Lung (tissue), 12 donors: ENCODE data around the gene C12orf57. TPM values are rescaled to one million over a fixed set of nuclear protein-coding genes. Genes with fewer than 3 reads are reported as not detected.

ENCODE experiments used
- ATAC-seq: fragments of 200-7000 bp; cut with Tn5 transposase; one replicate; pipeline ENCODE4 v1.9.1; 2020; ENCODE audit warnings: moderate number of reproducible peaks; ENCODE audit not compliant: insufficient read depth, low FRiP score
- DNase-seq, 3 donors: peaks; one replicate each; pipeline ENCODE4 v3.0.0-alpha.2; 2013 to 2017
- H3K27ac ChIP-seq, 2 donors: one replicate each; pipeline ENCODE4 v1.5.1; 2013; ENCODE audit warnings: mild to moderate bottlenecking in 2 of 2, moderate library complexity in 2 of 2, control low read depth in 1 of 2, inconsistent platforms in 1 of 2, low read depth in 1 of 2, low read length in 1 of 2
- H3K27me3 ChIP-seq, 3 donors: one replicate each; pipeline ENCODE4 v1.5.1; 2013; ENCODE audit warnings: low read length in 2 of 3; ENCODE audit not compliant: control insufficient read depth in 3 of 3, insufficient read depth in 3 of 3
- H3K36me3 ChIP-seq, 4 donors: one replicate each; pipeline ENCODE4 v1.5.1; 2013; ENCODE audit warnings: low read length in 4 of 4, mild to moderate bottlenecking in 1 of 4, moderate library complexity in 1 of 4; ENCODE audit not compliant: control insufficient read depth in 4 of 4, insufficient read depth in 4 of 4
- H3K4me1 ChIP-seq, 5 donors: one replicate each; pipeline ENCODE4 v1.5.1; 2013; ENCODE audit warnings: low read length in 5 of 5, mild to moderate bottlenecking in 2 of 5, moderate library complexity in 1 of 5; ENCODE audit not compliant: control insufficient read depth in 5 of 5, insufficient read depth in 5 of 5
- H3K4me3 ChIP-seq: one replicate; pipeline ENCODE4 v1.5.1; 2013; ENCODE audit warnings: mild to moderate bottlenecking, control low read depth, moderate library complexity
- H3K9ac ChIP-seq, 2 donors: one replicate each; pipeline ENCODE4 v1.5.1; 2013; ENCODE audit warnings: low read length in 2 of 2, control low read depth in 1 of 2; ENCODE audit not compliant: insufficient read depth in 1 of 2
- H3K9me3 ChIP-seq, 4 donors: one replicate each; pipeline ENCODE4 v1.5.1; 2013; ENCODE audit warnings: low read length in 3 of 4, mild to moderate bottlenecking in 1 of 4, moderate library complexity in 1 of 4; ENCODE audit not compliant: control insufficient read depth in 4 of 4, insufficient read depth in 3 of 4
- CTCF ChIP-seq: IDR thresholded peaks from 2 replicates; pipeline ENCODE4 v1.5.1; 2012; ENCODE audit warnings: mild to moderate bottlenecking; ENCODE audit errors: control extremely low read depth, extremely low read depth
- WGBS, 2 donors: extraction: QIAGEN DNeasy Blood & Tissue Kit; methylation state at CpG; one replicate each; pipeline ENCODE4 v1.1.7; 2013; 5-methylcytosine and 5-hydroxymethylcytosine counted together
- polyA plus RNA-seq, 2 donors: library from polyadenylated mRNA; stranded (reverse); fragments of 200-250 nt; gene quantifications; one replicate each; pipeline ENCODE4 v1.2.1, GENCODE V29; 2013
- total RNA-seq, 2 donors: library from RNA; depleted of rRNA in 1 of 2; stranded (reverse); fragments of >200 nt in 1 of 2; gene quantifications; one replicate each; pipeline ENCODE4 v1.2.1, GENCODE V29; 2014 to 2021
- donor health status: control.
- donor health status: control.
- donor health status: Bipolar disorder and iron deficiency.
- donor health status: healthy.
- donor health status: DM: yes; HTN: yes; CAD: no.

Gene C12orf57
- total and polyA plus RNA-seq, 4 donors: 92.9 to 437 (median 283) TPM

GRCh38 chr12:6952121-6952862, 8.5 kb downstream of the C12orf57 start:
- no peaks in the 10 kb centered on the region for H3K9me3 ChIP-seq
- peak overlapping the region; percentile 40 for H3K4me3 ChIP-seq
- DNase-seq: no peak
- peak overlapping the region in 1 of 2 donors; percentile 87 for H3K27ac ChIP-seq
- peaks cover 0 to 8% (median 0%) of the 10 kb centered on the region in 5 donors for H3K4me1 ChIP-seq
- no peak for TF ChIP-seq CTCF
- WGBS, 2 donors: 31 to 60% methylated on average over 22 of the region's 22 CpGs
- H3K36me3 ChIP-seq: peaks cover 0 to 13% (median 0%) of the 10 kb centered on the region in 4 donors
- no peak overlapping the region for H3K9ac ChIP-seq
- ATAC-seq: no peak
- H3K27me3 ChIP-seq: no peaks in the 10 kb centered on the region

GRCh38 chr12:6952863-6953441, 9.1 kb downstream of the C12orf57 start:
- TF ChIP-seq CTCF: no peak
- Histone ChIP-seq H3K27ac (peak overlapping the region in 1 of 2 donors; percentile 87), H3K36me3 (peaks cover 0 to 17% (median 0%) of the 10 kb centered on the region in 4 donors), H3K4me3 (peak overlapping the region; percentile 40), H3K4me1 (peaks cover 0 to 8% (median 0%) of the 10 kb centered on the region in 5 donors), H3K9me3 (no peaks in the 10 kb centered on the region), H3K27me3 (no peaks in the 10 kb centered on the region), H3K9ac (no peak overlapping the region)
- ATAC-seq (no peak), DNase-seq (no peak)
- WGBS, 2 donors: 38 to 67% methylated on average over 15 of the region's 15 CpGs

GRCh38 chr12:6953442-6954315, 9.9 kb downstream of the C12orf57 start:
- DNase-seq (peak; percentile 29 to 74 (median 71)), ATAC-seq (peak; percentile 43)
- no peak for TF ChIP-seq CTCF
- H3K36me3 ChIP-seq: peaks cover 0 to 17% (median 0%) of the 10 kb centered on the region in 4 donors
- H3K4me1 ChIP-seq: peaks cover 0 to 10% (median 0%) of the 10 kb centered on the region in 5 donors
- H3K4me3 ChIP-seq: no peak overlapping the region
- no peak overlapping the region for H3K9ac ChIP-seq
- H3K9me3 ChIP-seq: no peaks in the 10 kb centered on the region
- H3K27ac ChIP-seq: peak overlapping the region in 1 of 2 donors; percentile 87
- 16 to 41% methylated on average over 23 to 24 of the region's 24 CpGs for WGBS, 2 donors
- no peaks in the 10 kb centered on the region for H3K27me3 ChIP-seq
